GM18499 (cell line): ENCODE data around the gene BARX1.
"Not testable (repeated sequence)": the region's sequence is repeated elsewhere in the genome, so short reads cannot be mapped to it uniquely, and the experiment has no call there.

Source experiments
- ATAC-seq: cut with Tn5 transposase; IDR thresholded peaks from one replicate; pipeline ENCODE4 v1.9.1; 2021; ENCODE audit warnings: moderate number of reproducible peaks; ENCODE audit not compliant: insufficient read depth, unreplicated experiment

The BARX1 gene

DNA sequence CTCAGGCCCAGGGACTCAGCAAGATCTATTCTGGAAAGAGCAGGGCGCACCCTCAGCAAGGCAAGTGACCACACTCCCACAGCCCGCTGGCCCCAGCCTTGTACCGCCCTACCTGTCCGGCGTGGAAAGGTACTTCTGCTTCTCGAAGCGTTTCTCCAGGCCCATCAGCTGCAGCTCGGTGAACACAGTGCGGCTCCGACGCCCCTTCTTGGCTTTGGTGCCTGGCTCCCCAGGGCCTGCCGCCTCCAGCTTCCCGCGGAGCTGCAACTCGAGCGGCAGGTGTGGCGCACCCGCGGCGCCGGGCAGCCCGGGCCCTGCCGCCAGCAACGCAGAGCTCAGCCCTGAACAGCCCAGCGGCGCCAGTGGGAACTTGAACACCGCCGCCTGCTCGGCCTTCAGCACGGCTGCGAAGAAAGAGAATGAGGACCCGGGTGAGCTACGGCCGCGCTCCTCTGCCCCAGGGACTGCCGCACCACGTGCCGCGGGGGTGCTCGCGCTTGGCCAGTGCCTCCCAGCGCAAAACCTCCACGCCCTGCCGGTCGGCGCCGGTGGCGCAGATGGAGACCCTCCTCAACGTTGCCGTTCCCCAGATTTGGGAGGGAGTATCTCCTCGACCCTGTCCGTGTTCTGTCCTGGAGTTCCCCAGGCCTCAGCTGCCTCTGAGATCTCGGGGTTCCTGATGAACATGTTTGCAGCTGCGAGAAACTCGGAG is 2.2 kb downstream of the BARX1 start:
- ATAC-seq: no peak

DNA sequence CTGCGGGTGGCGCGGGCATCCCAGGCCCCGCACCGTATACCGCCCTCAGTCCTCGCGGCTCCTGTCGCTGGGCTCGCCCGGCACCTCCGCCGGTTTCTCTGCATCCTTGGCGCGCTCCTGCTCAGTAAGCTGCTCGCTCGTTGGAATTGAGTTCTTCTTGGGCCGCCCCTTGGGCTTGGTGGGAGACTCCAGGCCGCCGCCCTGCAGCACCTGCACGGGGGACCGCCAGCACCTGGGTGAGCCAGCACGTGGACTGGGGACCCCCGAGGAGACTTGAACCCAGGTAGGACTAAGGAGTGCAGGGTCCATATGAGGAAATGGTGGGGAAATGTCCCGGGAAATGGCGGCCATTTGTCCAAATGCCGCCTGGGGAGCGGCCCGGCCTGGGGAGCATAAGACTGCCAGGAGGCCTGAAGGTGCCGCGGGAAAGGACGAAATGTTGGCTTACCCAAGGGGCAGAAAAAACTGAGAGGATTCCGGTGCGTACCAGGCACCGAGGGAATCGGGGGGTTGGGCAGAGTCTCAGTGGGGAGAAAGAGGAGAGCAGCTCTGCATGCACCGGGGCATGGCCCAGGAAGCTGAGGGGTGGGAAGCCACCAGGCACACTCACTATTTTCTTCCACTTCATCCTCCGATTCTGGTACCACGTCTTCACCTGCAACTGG is 2.9 kb downstream of the BARX1 start:
- ATAC-seq: no peak

DNA sequence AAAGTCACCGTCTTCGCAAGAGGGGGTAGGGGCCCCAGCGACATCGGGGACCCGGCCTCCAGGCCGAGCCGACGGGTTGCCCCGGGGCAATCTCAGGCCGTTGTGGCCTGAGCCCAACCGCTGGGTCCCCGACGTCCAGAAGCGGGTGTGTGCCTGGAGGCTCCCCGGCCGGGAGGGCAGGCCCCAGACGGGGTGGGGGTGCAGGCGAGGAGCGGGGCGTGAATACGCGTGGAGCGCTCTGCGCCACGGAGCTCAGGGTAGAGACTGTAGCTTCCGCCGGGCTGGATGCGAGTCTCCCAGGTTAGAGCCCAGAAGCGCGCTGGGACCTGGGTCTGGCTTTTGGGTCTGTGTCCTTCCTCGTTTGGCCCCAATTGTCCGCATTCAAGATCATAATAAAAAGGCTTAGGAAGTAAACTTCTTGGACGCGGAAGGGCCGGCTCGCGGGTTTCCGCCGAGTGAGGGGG is 3.5 kb downstream of the BARX1 start:
- no peak for ATAC-seq

DNA sequence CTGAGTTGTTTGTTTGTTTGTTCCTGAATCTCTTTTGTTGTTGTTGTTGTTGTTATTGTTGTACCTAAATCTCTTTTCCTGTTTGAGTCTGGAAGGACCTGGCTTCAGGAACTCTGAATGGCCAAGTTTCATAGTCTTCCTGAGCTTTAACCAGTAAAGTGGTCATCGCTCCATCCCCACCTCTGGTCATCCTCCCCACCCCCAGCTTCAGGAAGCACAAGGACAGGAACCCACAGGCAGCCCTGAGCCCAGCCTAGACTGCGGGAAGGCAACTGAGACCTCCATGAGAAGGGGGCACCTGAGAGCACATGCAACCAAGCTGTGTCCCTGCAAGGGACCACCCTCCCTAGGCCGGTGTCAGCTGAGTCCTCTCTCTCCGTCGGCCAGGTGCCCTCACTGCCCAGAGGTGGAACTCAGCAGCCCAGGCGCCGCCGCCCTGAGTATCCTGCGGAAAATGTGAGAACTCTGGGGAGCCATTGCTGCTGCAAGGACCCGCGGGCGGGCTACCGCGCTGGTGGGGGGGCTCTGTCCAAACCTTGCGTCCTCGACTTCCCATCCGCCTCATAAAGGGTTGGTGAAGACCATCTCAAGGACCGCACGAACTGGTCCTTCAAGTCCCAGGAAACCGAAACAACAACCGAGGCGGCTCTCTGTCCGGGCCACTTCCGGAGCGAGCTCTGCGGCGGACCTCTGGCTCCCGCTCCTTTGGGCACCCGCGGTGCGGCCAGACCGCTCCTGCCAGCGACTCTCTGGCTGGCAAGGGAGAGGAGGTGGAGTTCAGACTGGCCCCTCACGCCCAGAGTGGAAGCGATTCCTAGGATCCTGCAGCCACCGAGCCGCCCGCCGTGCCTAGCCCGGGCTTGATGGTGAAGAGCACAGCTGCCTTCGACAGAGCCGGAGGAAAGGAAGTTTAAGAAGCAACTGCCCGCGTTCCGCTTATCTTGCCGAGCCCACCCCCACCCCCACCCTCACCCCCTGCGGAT is 4.2 kb downstream of the BARX1 start:
- no peak for ATAC-seq

DNA sequence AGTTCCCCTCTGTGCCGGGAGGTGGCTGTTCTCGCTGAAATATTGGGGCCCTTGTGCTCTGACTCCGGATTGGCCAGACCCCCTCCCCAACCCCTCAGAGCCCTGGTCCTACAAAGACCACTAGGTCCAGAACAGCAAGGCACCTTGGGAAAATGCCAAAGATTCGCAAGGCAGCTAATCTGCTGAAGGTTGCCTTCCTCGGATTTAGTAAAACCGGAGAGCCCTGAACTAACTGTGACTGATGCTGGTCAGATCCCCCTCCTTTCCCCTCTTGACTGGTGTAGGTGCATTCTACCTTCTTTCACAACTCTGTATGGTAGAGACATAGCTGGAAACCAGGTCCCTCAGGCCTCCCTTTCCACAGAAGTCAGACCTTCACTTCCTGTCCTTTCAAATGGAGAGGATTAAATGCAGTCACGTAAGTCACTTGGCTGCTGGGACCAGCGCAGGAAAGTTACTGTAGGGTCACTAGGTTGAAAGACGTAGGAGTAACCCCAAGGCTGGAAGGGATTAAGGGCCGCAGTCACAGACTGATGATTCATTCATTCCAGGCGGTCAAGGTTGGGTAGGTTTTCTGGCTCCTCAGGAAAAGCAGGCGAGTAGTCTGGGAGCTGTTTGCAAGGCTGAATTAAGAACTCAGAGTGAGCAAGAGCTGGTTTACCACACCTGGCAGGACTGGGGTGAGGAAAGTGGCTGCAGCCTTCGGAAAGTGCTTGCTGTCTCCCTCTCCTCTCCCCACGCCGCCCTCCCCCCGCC is 5.3 kb downstream of the BARX1 start:
- no peak for ATAC-seq

DNA sequence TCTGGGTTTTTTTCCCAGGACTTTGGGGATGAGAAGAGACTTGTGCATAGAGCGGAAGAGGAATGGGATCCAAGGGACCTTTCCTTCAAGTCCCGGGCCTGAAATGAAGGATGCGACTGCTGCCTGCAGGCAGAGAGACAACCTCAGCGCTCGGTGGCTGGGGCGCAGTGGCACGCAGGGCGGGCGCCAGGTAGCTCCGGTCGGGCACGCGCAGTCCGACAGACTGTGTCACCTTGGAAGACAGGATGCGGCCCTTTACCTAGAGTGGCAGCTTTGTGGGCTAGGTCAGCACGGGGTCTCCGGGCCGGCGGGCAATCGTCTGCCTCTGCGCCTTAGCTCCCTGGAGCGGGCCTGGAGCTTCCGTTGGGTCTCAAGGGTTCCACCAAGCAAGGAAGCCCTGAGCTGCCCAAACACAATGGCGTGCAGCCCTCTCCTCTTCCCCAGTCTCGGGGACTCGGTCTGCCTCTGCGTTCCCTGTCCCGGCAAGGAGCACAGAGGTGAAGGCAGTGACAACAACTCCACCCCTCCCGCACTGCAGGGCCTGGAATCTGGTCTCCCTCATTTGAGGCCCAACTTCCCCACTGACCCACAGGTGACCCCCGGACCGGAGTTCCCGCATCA is 6.0 kb downstream of the BARX1 start:
- no peak for ATAC-seq

DNA sequence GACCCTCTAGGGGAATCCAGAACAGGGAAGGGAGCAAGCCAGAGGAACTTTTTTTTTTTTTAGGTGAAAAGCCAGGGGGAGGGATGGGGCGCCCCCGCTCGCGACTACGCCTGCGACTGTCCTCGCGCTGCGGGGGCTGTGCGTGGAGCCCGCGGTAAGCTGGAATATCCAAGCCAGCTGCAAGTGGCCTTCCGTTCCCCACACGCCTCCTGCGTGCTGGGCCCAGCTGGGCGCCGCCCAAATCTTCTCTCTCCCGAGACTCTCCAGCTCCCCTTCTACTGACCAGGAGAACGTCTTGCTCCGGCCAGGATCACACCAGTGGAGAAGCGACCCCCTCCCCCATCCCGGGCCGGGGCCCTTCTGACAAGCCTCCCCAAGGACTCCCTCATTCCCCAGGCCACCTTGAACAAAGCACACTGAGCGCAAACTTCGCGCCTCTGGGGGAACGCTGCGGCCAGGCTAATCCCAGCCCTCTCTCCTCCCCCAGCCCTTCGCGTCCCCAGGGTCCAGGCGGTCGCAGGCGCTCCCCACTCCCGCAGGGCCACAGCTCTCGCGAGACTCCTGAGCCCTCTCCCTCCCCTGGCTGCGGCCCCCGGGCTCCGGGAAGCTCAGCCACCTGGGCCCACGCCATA is 6.6 kb downstream of the BARX1 start:
- ATAC-seq: no peak

DNA sequence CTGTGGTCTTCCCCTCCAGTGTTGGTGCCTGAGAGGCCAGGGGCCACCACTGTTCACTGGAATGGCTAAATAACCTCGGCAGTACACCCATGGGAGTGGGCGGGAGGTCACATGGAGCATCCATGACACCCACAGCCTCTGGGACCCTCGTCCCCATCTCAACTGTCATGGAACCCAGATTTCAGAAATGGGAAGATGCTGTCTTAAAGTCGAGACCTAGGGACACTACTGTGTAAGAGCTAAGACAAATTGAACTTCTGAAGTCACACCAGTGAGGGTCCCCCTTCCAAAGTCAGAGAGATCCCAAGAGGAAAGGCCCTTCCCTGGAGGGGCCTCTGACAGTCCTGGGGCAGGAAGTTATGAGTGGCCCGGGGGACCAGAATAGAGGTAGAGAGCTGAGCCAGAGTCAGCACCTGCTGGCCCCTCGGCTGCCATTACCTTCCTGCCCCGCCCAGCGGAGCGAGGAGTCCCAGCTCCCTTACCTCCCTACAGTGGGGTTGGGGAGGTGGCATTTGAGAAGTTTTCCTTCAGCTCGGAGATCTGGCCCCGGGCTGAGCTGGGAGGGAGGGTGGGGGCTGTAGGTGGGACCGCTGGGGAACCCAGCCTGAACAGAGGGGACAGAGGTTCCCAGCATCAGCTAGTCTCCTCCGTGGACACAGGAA is 7.6 kb downstream of the BARX1 start:
- no peak for ATAC-seq

DNA sequence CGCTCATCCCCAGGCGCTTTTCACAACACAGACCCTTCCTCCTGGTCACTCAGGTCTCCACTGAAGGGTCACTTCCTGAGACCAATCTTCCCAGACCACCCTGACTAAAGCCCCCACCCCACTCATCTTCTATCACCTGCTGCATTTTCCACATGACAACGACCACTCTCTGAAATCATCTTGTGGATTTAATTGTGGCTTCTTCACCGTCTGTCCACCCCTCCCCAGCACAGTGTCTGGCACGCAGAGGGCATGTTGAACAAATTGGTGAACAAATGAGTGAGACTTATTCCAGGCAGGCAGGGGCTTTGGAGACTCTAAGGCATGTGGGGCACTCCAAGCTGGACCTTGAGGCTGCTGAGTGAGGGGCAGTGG is 8.8 kb downstream of the BARX1 start:
- ATAC-seq: no peak

DNA sequence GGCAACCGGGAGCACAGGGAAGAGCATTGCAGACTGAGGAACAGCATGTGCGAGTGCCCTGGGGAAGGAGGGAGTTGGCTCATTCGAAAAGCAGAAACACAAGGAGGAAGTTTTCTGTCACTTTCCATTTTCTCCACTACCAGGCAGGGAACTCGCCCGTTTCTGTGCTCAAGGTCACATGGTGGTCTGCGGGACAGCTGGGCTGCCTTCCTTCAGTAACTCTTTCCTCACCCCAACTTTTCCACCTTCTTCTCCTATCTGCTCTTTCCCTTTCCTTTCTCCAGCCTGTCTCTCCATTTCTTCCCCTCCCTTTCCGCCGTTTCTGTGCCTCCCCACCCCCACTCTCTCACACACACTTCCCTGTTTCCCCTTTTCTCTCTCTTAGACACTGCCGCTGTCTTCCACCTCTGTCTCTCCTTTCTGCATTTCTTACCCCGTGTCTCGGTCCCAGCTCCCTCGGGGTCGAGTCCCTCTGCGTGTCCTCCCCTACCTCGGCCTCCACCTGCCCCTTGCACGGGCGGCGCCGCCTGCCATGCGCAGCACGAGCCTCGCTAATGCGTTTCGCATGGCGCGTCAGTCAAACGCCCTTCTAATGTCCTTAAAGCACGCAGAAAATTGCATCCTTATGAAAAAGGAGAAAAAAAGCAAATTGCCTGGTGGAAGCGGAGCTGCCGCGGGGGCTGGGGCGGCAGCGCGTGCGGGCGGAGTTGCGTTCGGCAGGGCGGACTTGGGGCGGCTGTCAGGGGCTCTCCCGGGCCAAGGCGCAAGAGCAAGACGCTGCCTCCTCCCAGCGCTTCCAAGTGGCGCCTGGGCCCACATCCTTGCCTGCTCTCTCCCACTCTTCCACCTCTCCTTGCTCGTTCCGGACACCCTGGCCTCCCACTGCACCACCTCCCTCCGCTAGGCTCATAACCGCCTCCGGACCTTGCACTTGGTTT is 9.5 kb downstream of the BARX1 start:
- no peak for ATAC-seq

DNA sequence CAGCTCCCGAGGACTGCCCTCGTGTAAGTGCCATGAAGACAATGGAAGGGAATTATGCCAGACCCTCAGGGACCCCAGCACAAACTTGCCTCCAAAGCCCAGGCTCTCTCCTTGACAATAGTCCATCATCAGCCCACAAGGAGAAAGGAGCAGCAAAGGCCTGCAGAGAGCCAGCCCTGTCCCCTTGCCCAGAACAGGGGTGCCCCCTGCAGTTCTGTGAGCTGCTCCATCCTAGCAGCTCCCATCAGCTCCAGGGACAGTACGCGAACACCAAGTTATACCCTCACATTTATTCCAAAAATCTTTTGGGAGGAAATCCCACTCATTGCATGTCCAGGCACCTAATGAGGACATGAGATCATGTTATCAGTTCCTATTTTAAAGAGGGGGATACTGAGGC is 11.1 kb downstream of the BARX1 start:
- ATAC-seq: no peak

DNA sequence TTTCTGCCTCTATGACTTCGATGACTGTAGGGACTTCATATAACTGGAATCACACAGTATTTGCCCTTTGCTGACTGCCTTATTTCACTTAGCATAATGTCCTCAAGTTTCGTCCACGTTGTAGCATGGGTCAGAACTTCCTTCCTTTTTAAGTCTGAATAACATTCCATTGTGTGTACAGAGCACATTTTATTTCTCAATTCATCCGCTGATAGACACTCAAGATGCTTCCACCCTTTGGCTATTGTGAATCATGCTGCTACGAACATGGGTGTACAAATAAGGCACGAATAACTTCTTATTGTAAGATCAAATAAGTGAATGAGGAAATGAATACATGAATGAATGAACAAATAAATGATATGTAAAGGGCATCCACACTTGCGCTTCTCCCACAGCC is 13.0 kb downstream of the BARX1 start:
- no peak for ATAC-seq

DNA sequence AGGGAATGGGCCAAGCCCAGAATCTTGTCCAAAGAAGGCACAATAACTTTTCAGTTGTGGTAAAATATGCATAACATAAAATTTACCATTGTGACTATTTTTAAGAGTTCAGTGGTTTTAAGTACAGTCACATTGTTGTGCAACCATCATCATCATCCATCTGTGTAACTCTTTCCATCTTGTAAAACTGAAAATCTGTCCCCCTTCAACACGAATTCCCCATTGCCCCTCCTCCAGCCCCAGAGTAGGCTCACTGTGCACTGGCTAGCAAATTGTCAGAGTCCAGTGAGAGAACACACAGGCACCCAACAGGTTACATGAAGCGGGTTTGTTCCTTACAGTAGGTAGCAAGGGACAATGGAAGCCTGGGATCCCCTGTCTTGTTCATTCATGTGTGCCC is 13.7 kb downstream of the BARX1 start:
- no peak for ATAC-seq

DNA sequence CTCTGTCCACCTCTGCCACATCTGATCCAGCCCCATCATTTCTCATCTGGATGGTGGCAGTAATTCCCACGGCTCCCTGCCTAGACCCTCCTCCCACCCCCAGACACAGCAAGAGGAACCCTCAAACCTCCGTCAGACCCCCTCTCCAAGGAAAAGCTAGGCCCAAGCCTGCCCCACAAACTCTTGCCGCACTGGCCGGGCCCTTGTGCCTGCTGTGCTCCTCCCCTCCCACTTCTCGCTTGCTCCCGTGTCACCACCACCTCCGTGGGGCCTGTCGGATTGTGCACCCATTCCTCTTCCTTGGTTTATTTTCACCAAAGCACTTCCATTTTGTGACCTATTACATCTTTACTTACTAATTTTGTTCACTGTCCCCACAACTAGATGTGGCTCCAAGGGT is 14.2 kb downstream of the BARX1 start:
- no peak for ATAC-seq

DNA sequence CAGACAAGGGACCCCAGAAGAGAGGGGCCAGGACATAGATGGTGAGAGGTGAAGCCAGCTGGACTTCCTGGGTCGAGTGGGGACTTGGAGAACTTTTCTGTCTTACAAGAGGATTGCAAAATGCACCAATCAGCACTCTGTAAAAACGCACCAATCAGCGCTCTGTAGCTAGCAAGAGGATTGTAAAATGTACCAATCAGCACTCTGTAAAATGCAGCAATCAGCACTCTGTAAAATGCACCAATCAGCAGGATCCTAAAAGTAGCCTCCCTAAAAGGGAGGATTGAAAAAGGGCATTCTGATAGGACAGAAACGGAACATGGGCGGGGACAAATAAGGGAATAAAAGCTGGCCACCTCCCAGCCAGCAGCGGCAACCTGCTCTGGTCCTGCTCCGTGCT is 15.6 kb downstream of the BARX1 start:
- not testable (repeated sequence) for ATAC-seq

DNA sequence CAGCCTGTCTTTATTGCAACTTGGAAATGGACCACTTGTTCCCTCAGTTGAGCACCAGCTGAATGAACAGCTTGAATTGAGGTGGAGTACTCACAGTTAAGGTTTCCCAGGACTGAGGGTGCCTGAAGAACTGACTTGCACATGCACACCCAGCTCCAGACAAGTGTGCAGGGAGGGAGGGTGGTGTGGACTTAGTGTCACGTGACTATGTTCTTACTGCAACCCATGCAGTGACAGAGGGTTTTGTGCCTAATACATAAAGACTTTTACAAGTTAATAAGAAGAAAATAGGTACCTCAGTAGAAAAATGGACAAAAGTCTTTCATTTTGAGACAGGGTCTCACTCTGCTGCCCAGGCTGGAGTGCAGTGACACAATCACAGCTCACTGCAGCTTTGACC is 18.0 kb downstream of the BARX1 start:
- no peak for ATAC-seq

DNA sequence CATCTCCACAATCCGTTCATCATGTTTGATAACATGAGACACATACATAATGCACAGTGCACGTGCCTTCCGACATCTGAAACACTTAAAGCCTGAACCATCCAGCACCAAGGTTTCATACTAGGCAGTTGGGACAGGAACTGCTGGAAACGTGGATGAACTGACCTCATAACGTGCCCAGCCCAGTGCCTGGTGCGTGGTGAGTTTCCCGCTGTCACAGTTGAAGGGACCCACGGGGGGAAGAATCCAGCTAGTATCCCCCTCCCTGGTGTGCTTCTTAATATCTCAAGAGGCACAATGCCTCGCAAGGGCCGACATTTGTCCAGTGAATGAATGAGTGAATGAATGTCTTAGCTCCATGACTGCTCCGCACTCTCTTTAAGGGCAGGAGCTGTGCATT is 23.2 kb downstream of the BARX1 start:
- no peak for ATAC-seq

DNA sequence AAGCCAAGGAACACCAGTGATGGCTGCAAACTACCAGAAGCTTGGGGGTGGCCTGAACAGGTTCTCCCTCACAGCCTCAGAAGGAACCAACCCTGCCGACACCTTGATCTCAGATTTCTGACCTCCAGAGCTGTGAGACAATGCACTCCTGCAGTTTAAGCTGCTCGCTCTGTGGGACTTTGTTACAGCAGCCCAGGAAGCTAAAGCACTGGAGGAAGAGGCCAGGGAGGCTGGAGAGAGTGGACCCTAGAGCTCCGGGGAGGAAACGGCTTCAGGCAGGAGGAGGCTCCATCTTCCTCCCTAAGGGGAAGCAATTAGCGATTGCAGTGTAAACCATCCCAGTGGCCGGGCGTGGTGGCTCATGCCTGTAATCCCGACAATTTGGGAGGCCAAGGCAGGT is 25.1 kb downstream of the BARX1 start:
- no peak for ATAC-seq
